Measurements from ENCODE around the gene HTT.

The HTT gene

DNA sequence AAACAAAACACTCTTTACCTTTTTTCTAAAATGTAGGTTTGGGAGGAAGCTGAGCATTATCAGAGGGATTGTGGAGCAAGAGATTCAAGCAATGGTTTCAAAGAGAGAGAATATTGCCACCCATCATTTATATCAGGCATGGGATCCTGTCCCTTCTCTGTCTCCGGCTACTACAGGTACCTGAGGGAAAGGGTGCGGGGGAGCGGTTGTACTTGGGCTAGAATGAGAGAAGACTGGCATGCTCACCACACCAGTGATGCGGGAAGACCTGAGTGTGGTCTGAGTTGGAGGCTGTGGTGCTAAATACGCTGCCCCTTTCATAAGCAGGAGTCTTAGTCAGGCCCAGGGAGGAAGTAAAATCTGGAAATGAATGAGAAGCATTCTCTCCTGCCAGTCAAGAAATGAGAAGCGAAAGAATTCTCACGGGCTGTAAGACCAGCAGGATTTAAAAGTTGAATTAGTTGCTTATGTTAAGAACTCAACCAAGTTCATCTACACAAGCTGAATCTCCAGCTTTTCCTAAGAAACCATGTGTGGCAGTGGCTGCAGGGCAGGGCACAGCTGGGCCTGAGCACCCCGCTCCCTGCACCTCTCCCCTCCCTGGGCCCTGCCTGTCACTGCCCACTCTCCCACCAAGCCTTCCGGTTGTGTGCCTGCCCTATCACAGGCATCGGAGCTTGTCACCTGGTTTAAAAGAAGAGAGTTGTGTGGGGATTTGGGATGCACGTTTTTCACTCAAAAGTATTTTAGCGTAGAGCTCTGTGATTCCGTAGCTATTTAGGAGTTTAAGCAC is 149.7 kb downstream of the HTT start:
- DNase-seq, result no peak

DNA sequence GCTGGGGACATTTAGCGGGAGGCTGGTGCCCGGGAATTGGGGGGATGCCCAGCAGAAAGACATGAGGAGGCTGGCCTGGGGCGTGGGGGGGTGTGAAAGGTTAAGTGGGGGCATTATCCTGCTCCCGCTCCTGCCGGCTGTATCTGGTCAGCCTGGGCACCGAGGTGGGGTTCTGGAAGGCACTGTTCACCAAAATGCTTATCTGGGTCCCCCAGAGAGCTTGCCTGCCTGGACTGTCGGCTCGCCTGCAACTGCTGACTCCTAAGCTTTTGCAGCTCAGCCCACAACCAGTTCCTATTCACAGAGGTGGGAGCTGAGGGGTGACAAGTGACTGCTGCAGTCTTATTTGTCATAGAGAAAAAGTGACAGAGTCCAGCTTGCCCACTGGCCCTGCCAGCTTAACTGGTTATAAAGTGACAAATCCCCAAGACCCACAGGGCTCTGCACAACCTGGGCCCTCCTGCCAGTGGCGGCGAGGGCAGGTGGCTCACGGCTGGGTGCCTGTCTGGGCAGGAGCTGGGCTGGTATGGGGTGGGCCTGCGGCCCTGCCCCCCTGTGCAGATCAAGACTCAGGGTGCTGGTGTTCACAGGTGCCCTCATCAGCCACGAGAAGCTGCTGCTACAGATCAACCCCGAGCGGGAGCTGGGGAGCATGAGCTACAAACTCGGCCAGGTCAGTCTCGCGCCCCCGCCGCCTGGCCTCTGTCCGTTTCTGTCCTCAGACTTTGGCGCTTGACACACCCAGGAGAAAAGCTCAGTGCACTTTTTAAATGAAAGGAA is 150.8 kb downstream of the HTT start:
- DNase-seq, result no peak

DNA sequence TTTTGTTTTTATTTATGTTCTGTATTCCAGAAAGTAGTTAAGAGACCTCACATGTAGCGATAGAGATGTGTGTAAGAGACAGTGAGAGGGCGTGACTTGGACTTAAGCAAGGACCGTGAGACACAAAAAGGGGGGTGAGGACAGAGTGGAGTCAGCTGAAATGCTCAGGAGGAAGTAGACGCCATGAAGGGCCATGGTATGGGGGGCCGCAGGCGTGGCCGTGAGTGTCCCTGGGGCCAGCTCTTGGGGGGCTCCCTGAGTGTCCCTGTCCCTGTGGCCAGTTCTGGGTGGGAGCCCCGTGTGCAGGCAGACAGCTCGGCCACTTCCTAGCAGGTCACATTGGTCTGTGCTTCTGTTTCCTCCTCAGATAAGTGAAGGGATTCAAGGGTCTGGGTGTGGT is 151.5 kb downstream of the HTT start:
- no peak for DNase-seq

DNA sequence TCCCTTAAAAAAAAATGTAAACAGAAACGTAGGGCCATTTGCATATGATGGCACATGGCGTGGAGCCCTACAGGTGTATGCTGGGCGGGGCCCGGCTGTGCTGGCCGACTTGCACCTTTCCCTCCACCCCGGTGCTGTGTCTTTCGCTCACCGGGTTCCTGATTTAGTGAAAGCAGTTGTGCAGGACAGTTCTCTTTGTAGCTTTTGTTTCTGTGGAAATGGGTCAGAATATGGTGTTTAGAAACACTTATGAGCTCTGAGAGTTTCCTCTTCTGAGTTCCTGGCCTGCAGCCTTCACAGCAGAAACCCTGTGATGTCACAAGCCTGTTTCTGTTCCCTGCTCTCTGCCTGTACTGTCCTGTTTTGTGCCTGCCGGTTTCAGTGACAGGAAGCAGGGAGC is 152.0 kb downstream of the HTT start:
- DNase-seq, result no peak

DNA sequence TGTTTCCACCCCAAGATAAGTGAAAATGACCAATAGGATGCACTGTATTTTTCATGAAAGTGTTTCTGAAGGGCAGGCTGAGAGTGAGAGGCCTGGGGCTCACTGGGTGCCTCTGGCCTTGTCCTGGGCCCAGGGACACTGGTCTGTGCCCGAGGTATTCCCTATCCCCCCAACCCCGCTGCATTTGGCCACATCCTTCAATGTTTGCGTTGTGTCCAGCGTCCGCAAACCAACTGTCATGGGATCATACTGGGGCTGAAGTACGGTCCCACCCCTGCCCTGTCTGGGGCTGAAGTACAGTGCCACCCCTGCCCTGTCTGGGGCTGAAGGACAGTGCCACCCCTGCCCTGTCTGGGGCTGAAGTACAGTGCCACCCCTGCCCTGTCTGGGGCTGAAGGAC is 152.5 kb downstream of the HTT start:
- DNase-seq, result no peak

DNA sequence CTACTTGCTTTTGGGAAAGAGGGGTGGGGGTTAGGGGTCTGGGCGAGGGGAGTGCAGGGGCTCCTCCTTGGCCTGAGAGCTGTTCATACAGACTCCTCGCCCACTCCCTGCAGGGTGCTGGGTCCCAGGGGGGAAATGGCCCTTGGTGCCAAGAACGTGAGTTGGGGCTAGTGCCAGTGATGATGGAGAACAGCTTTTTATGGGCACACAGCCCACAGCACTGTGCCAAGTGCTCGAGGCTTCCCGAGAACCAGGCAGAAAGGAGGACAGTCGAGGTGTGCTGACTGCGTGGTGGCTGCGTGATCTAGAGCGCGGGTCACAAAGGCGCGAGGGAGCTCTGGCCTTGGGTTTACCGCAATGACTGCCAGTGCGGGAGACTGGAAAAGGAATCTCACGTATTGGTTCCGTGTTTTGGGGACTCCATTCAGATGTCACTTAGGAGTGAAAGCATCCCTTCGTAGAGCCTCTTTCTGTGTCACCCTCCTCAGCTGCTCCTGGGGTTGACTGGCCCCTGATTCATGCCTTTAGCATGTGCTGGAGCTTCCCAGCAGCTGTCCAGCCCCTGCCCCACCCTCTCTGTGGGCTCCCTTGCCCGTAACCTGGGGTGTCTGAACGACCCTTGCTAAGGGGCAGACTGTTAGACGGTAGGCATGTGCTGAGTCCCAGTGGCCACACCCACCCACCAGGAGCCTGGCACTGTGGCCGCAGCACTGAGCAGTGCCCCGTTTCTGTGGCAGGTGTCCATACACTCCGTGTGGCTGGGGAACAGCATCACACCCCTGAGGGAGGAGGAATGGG is 153.6 kb downstream of the HTT start:
- DNase-seq, result no peak

DNA sequence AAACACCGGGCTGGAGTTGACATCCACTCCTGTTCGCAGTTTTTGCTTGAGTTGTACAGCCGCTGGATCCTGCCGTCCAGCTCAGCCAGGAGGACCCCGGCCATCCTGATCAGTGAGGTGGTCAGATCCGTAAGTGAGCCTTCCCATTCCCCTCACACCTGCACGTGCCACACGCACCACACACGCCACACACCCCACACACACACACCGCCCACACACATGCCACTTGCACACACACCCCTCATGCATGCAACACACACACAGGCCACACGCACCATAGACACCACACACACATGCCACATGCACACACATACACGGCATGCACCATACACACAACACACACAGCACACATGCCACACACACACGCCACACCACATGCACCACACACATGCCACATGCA is 154.4 kb downstream of the HTT start:
- no peak for DNase-seq

DNA sequence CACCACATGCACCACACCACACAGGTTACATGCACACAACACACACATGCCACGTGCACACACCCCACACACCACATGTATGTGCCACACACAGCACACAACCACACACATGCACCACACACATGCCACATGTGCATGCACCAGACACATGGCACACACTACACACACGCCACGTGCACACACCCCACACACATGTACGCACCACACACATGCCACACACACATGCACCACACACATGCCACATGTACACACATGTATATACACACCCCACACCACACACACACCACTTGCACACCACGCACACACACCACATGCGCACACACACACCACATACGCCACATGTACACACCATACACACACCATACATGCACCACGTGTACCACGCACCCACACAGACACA is 154.8 kb downstream of the HTT start:
- DNase-seq, result no peak

DNA sequence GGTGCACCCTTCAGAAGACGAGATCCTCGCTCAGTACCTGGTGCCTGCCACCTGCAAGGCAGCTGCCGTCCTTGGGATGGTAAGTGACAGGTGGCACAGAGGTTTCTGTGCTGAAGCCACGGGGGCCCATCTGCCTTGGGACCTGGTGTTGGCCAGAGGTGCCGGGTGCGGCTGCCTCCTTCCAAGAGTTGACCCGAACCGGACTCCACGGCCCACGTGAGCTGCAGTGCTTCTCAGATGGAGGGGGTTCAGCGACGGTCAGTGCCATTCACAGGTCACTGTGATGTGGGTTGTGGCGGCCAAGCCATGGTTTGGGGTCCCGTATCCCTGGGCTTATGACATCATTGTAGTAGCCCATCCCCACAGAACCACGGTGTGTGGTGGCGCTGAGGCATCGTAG is 155.5 kb downstream of the HTT start:
- DNase-seq, result no peak

DNA sequence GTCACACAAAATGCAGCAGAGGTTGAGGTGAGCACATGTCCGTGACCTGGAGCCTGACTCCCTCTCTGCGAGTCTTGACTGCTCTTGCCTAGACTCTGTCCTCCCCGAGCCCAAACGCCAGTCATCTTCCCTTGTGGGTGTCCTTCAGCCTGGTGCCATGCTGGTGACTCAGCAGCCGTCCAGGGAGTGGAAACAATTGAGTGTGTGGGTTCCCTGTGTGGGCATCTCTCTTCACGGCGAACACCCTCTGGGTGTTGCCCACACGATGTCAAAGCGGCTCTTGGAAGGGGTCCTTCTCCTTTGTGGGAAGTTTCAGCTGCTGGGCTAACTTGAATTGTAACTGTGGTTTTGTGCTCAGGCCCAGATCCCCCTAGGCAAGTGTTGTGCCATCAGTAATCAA is 157.0 kb downstream of the HTT start:
- DNase-seq, result no peak

DNA sequence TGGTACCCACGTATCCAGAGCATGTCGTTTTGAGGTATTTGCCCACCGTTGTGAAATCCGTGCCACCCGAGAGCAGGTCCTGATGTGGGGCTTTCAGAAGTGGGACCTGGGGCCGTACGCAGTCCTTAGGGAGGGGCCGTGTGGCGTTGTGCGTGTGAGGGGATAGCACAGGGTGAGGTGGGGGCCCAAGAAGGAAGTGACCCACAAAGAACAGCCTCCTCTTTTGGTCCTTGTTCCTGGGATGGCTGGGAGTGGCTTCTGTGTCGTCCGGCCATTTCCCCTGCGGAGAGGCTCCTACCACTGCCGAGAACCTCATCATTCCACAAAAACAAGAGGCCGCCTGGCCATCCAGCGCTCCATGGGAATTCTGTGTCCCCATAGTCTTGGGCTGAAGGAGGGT is 157.5 kb downstream of the HTT start:
- DNase-seq, result no peak

DNA sequence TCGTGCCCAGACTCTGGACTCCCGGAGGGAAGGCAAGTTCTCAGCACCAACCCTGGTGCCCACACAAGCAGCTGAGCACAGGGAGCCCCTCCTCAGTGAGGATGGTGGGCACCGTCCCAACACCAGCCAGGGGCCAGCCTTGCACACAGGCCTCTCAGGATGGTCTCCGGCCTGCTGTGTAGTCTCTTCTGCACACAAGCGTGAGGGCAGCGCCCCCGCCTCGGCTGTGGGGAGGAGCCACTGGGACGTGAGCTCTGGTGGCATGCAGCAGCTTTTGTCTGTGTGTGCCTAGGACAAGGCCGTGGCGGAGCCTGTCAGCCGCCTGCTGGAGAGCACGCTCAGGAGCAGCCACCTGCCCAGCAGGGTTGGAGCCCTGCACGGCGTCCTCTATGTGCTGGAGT is 158.4 kb downstream of the HTT start:
- no peak for DNase-seq

DNA sequence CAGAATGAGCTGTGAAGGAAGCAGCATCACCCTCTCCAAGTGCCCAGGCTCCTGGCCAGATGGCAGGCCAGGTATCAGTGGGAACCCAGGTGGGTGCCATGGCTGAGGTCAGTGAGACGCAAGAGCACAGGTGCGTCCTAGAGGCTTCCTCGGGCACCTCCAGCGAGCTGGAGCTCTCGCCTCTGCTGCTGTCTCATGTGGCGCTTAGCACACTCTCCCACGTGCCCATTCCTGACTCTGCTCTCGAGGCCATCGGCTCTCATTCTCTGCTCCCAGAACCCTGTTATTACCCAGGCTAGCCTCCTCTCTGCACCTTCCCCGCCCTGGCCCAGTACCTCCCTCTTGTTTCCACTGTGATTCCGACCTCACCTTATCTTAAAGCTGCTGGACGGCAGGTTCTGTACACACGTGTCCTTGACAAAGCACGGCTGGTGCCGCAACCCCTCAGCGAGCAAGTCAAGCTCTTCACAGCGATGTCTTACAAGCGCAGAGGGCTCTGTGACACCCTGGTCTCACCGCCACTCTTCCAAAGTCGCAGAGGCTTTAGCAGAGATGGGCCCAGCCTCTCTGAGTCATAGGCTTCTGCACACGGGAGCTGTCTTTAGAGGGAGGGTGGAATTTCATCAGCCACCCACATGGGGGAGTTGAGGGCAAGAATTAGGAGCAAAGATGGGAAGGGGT is 159.1 kb downstream of the HTT start:
- no peak for DNase-seq

DNA sequence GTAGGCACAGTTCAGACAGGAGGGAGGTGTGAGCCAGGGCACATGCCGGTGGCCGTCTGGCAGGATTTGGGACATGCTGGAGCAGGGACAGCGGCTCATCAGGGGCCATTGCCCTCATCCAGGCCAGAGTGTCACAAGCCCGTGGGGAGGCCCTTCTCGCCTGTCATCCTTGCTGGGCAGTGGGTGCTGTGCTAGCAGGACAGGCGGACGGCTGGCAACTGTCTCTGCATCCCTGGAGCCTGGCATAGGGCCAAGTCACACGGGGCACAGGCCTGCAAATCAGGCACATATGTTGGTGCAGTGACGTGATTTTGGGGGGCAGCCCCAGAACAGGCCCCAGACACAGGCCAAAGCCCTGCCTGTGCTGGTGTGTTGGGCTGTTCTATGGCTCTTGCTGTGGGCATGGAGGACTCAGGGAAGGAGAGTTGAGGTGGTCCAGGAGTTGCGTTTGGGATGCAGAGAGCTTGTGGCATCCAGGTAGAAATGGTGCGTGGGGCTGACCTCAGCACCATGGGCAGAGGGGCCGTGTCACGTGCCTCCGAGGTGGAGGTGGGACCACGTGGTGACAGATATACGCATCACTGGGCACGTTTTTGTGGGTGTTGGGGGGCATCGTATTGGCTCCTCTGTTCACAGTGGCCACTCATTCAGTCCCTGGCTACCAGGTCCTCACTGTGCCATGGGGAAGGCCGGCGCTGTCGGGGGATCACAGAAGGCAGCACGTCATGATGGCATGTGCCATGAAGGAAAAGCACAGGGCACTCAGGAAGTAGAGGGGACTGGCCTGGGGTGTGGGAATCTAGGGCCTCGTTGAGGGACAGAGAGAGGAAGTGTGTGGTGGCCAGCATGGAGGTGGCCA is 159.9 kb downstream of the HTT start:
- no peak for DNase-seq

DNA sequence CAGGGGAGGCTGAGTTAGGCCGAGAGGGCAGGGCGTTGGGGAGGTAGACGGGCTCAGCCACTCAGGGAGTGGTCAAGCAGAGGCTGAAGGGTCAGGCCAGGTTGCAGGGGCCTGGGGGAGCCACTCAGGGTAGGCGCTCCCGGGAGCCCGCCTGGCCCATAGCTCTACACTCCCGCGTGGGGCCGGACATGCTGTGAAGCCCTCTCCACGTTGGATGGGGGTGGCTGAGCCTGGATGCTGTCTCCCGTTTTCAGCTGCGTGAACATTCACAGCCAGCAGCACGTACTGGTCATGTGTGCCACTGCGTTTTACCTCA is 160.5 kb downstream of the HTT start:
- no peak for DNase-seq

DNA sequence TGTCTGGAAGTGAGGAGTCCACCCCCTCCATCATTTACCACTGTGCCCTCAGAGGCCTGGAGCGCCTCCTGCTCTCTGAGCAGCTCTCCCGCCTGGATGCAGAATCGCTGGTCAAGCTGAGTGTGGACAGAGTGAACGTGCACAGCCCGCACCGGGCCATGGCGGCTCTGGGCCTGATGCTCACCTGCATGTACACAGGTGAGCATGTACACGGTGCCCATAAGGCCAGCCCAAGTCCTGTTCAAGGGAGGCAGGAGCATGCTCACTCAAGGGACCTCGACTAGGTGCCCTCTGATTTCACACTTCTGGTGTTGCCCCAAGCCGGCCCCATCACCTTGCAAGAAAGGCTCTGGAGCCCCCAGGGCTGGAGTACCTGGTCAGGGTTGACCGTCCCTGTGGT is 161.1 kb downstream of the HTT start:
- DNase-seq, result no peak

DNA sequence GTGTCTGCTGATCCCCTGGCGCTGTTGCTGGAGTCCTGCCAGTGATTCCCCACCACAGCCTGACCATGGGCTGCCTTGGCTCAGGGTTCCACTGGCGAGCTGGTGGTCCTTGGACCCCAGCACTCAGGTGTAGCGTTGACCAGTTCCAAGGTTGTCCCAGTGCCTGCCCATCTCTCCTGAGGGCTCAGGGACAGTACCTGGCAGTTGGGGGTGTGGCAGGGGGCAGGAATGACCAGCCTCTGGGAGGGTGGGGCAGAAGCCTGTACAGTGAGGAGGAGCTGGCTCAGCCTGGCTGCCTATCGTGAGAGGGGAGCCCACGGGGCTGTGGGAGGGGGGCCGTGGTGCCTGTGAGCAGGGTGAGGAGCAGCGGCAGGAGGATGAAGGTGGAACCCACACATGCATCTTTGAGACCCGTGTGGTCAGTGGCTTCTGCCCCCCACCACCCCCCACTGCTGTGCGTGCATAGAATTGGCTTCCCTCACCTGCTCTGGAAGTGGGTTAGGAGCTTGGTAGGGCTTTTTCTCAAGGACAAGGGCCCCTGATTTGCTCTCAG is 161.9 kb downstream of the HTT start:
- no peak for DNase-seq

DNA sequence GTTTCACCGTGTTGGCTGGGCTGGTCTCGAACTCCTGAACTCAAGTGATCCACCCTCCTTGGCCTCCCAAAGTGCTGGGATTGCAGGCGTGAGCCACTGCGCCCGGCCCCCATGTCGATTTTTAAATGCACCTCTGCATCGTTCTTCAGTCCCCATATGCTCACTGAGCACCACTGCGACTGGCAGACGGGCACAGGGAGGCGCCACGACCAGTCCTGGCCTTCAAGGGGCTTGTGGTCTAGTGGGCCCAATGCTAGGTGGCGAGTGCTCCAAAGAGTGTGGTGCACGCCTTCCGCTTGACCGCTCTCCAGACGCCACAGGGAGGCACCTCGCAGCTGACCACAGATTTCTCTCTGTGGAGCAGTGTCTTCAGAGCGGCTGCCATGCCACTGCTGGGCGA is 162.8 kb downstream of the HTT start:
- DNase-seq, result no peak

DNA sequence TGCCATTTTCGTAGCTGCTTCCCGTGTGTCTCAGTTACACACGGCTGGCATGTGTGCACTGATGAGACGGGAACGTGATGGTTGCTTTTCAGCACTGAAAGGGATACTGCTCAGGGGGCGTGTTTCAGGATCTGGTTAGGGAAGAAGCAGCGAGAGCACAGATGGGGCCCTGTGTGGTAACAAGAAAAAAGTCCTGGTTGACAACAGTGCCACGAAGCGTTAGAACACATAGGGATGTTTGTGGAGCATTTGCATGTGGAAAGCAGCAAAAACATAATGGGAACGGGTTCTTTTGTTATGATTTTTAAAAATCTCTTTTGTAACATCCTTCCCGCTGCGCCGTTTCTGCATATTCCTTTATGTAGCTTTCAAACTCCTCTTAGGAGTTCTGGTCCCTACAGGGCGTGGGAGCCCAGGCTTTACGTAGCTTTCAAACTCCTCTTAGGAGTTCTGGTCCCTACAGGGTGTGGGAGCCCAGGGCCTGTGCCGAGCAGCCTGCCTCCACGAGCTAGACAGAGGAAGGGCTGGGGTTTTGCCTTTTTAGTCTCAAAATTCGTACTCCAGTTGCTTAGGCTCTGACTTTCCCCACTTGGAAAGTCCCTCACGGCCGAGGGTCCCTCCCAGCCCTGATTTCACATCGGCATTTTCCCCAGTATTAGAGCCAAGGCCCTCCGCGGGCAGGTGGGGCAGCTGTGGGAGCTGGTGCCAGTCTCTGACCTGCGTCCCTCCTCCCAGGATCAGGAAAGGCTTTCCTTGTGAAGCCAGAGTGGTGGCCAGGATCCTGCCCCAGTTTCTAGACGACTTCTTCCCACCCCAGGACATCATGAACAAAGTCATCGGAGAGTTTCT is 163.5 kb downstream of the HTT start:
- no peak for DNase-seq

DNA sequence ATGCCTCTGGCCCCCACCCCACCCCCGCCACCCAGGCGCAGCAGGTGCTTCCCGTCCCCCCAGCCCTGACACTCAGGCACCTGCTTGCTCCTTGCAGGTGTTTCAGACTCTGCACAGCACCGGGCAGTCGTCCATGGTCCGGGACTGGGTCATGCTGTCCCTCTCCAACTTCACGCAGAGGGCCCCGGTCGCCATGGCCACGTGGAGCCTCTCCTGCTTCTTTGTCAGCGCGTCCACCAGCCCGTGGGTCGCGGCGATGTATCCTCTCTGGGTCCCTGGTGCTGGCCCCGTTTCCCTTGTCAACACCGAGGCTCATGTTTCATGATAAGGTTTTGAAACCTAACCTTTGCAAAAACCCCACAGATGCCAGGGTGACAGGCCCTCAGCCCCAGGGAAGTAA is 164.2 kb downstream of the HTT start:
- DNase-seq, result no peak

DNA sequence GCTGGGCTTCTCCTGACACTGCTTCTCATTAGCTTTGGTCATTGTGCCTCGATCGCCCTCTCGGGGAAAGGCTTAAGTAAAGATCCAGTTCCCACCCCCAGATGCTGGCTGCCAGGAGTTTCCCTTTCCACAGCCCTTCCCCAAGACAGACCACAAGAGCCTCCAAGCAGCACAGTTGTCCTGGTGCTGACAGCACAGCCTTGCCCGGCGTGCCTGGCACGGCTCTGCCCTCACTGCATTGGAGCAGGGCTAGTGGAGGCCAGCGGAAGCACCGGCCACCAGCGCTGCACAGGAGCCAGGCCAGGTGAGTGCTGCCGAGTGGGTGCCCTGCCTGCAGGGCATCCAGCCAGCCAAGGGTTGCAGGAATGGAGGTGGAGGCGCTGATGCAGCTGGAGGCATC is 164.8 kb downstream of the HTT start:
- DNase-seq, result no peak

Measured in activated gamma-delta T cell treated with Interleukin-2 at 50 U/mL for 16 hours (primary cell).